C4-2B (cell line): ENCODE results near the gene ADAM12.

Experiments used
- ZFX ChIP-seq: fragments of 450-650 bp; IDR thresholded peaks from 2 replicates; pipeline ENCODE4 v1.6.1; 2017
- TF ChIP-seq, protein P1 (sequence below): fragments of 450-650 bp; conservative IDR thresholded peaks from 2 replicates; pipeline ENCODE4 v1.5.1; 2017; ENCODE audit warnings: mild to moderate bottlenecking

DNA sequence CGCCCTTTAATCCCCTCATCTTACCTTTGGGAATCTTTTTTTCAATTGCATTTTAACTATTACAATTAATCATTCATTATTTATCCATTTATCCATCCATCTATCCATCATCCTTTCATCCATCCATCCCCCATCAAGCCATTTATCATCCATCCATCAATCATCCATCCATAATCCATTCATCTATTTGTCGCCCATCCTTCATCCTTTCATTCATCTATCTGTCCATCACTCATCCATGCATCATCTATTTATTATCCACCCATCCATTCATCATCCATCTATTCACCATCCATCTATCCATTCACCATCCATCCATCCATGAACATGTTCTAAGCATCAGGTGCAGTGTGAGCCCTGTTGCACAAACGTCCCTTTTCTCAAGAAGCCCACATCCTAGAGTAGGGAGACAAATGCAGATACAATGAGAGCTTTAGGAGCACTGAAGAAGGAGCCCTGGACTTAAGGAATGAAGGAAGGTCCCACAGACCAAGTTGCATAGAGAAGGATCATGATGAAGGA is 199.5 kb downstream of the ADAM12 start:
- TF ChIP-seq, protein P1, sequence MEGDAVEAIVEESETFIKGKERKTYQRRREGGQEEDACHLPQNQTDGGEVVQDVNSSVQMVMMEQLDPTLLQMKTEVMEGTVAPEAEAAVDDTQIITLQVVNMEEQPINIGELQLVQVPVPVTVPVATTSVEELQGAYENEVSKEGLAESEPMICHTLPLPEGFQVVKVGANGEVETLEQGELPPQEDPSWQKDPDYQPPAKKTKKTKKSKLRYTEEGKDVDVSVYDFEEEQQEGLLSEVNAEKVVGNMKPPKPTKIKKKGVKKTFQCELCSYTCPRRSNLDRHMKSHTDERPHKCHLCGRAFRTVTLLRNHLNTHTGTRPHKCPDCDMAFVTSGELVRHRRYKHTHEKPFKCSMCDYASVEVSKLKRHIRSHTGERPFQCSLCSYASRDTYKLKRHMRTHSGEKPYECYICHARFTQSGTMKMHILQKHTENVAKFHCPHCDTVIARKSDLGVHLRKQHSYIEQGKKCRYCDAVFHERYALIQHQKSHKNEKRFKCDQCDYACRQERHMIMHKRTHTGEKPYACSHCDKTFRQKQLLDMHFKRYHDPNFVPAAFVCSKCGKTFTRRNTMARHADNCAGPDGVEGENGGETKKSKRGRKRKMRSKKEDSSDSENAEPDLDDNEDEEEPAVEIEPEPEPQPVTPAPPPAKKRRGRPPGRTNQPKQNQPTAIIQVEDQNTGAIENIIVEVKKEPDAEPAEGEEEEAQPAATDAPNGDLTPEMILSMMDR = no peak
- TF ChIP-seq ZFX = no peak
